IMR-90 (cell line): ENCODE data around the gene NWD2. TPM values are rescaled to one million over a fixed set of nuclear protein-coding genes. Genes with fewer than 3 reads are reported as not detected.

Source experiments
- ATAC-seq: fragments of 200-7000 bp; cut with Tn5 transposase; 2 replicates; pipeline ENCODE4 v1.9.1; 2020; ENCODE audit warnings: low read depth, mild to moderate bottlenecking, moderate library complexity
- BruUV-seq: library from RNA; stranded (reverse); fragments of 400-500 nt; replicated peaks from 2 replicates; lab custom pipeline; 2021; lab: Mats Ljungman, UMichigan
- CTCF ChIA-PET: fragments of 300-600 bp; formaldehyde crosslinking; extraction: SDS; loops from one replicate; lab custom pipeline; 2021; ENCODE audit warnings: antibody characterized with exemption; lab: Yijun Ruan, JAX
- POLR2A ChIA-PET: fragments of 300-600 bp; sonication (Branson Sonifier 250); formaldehyde crosslinking; loops from one replicate; lab custom pipeline; 2022; ENCODE audit warnings: antibody characterized with exemption; ENCODE audit not compliant: unreplicated experiment; lab: Charles Lee
- DNase-seq: peaks from one replicate; pipeline ENCODE4 v3.0.0; 2013
- H2AFZ ChIP-seq: replicated peaks from 2 replicates; pipeline ENCODE3; 2013; ENCODE audit warnings: low read length, mild to moderate bottlenecking; ENCODE audit not compliant: poor library complexity
- H2AK5ac ChIP-seq: 2 replicates; pipeline ENCODE4 v1.6.1; 2013; ENCODE audit warnings: low read depth, low read length, inconsistent platforms
- H2AK9ac ChIP-seq: replicated peaks from 2 replicates; pipeline ENCODE3; 2013; ENCODE audit warnings: mild to moderate bottlenecking, low read depth, low read length, moderate library complexity; ENCODE audit not compliant: poor library complexity
- H2BK120ac ChIP-seq: 2 replicates; pipeline ENCODE4 v1.6.1; 2013; ENCODE audit warnings: low read depth, low read length, inconsistent platforms
- H2BK15ac ChIP-seq: 3 replicates; pipeline ENCODE4 v1.6.1; 2013; ENCODE audit warnings: low read depth, low read length, inconsistent platforms
- H2BK20ac ChIP-seq: 2 replicates; pipeline ENCODE4 v1.6.1; 2013; ENCODE audit warnings: low read depth, mild to moderate bottlenecking, inconsistent platforms, low read length, moderate library complexity
- H2BK5ac ChIP-seq: 2 replicates; pipeline ENCODE4 v1.6.1; 2013; ENCODE audit warnings: mild to moderate bottlenecking, low read depth, low read length, inconsistent platforms; ENCODE audit not compliant: poor library complexity, severe bottlenecking
- H3K14ac ChIP-seq: replicated peaks from 2 replicates; pipeline ENCODE4 v1.6.1; 2013; ENCODE audit warnings: low read depth, low read length, inconsistent platforms
- H3K18ac ChIP-seq: 2 replicates; pipeline ENCODE4 v1.6.1; 2013; ENCODE audit warnings: low read depth, low read length, control low read depth
- H3K23ac ChIP-seq: 2 replicates; pipeline ENCODE4 v1.6.1; 2013; ENCODE audit warnings: low read depth, low read length, inconsistent platforms
- H3K27ac ChIP-seq: 2 replicates; pipeline ENCODE4 v1.5.1; 2013; ENCODE audit warnings: mild to moderate bottlenecking, control low read depth, low read length; ENCODE audit not compliant: insufficient read depth
- H3K27me3 ChIP-seq: 2 replicates; pipeline ENCODE4 v1.6.1; 2013; ENCODE audit warnings: low read length; ENCODE audit not compliant: control insufficient read depth, insufficient read depth
- H3K36me3 ChIP-seq: 2 replicates; pipeline ENCODE4 v1.6.1; 2013; ENCODE audit warnings: low read length, mixed read lengths; ENCODE audit not compliant: control insufficient read depth, insufficient read depth
- H3K4ac ChIP-seq: 2 replicates; pipeline ENCODE4 v1.6.1; 2013; ENCODE audit warnings: low read depth, low read length, inconsistent platforms
- H3K4me1 ChIP-seq: 2 replicates; pipeline ENCODE4 v1.6.1; 2013; ENCODE audit warnings: low read length, mixed read lengths; ENCODE audit not compliant: control insufficient read depth, insufficient read depth
- H3K4me2 ChIP-seq: 2 replicates; pipeline ENCODE4 v1.6.1; 2013; ENCODE audit warnings: low read depth, mild to moderate bottlenecking, control low read depth, low read length, moderate library complexity
- H3K4me3 ChIP-seq: 2 replicates; pipeline ENCODE4 v1.5.1; 2013; ENCODE audit warnings: low read depth, mild to moderate bottlenecking, control low read depth, low read length, moderate library complexity; ENCODE audit not compliant: insufficient read depth
- H3K56ac ChIP-seq: 2 replicates; pipeline ENCODE4 v1.6.1; 2013; ENCODE audit warnings: low read length, inconsistent platforms; ENCODE audit not compliant: insufficient read depth; ENCODE audit errors: extremely low read depth
- H3K79me1 ChIP-seq, 2 experiments: 2 replicates each; pipeline ENCODE4 v1.6.1; 2013; ENCODE audit warnings: low read length in 2 of 2, inconsistent platforms in 1 of 2, low read depth in 1 of 2
- H3K9ac ChIP-seq: 2 replicates; pipeline ENCODE4 v1.6.1; 2013; ENCODE audit warnings: low read depth, low read length, control low read depth
- H3K9me1 ChIP-seq: 2 replicates; pipeline ENCODE4 v1.6.1; 2013; ENCODE audit warnings: low read length, inconsistent platforms; ENCODE audit not compliant: insufficient read depth
- H3K9me3 ChIP-seq: 2 replicates; pipeline ENCODE4 v1.6.1; 2013; ENCODE audit warnings: low read length; ENCODE audit not compliant: control insufficient read depth, insufficient read depth
- H4K20me1 ChIP-seq: 2 replicates; pipeline ENCODE4 v1.6.1; 2013; ENCODE audit warnings: low read length, inconsistent platforms; ENCODE audit not compliant: insufficient read depth
- H4K5ac ChIP-seq: 2 replicates; pipeline ENCODE4 v1.6.1; 2013; ENCODE audit warnings: mild to moderate bottlenecking, low read depth, low read length, control low read depth
- H4K8ac ChIP-seq, 2 experiments: 2 replicates each; pipeline ENCODE4 v1.6.1; 2013; ENCODE audit warnings: low read depth in 2 of 2, low read length in 2 of 2, control low read depth in 1 of 2, inconsistent platforms in 1 of 2
- H4K91ac ChIP-seq: 2 replicates; pipeline ENCODE4 v1.6.1; 2013; ENCODE audit warnings: low read depth, low read length, inconsistent platforms; ENCODE audit not compliant: insufficient read depth
- CTCF ChIP-seq: conservative IDR thresholded peaks from 2 replicates; pipeline ENCODE4 v1.5.1; 2012; ENCODE audit warnings: mild to moderate bottlenecking, low read depth, low read length, improper control_type of control experiment
- USF2 ChIP-seq: fragments of 150-350 bp; IDR thresholded peaks from 2 replicates; pipeline ENCODE4 v1.6.1; 2017; ENCODE audit warnings: mild to moderate bottlenecking, antibody characterized with exemption, low read length, low read depth
- WGBS, 2 experiments: methylation state at CpG; one replicate each; pipeline versions ENCODE4 v1.1.5 to v1.1.7; 2013; ENCODE audit warnings: missing lambda C conversion rate in 2 of 2; ENCODE audit not compliant: insufficient read length in 1 of 2; ENCODE audit errors: extremely low coverage in 2 of 2; 5-methylcytosine and 5-hydroxymethylcytosine counted together
- dilution Hi-C: fragments of 300-500 bp; cut with HindIII; formaldehyde crosslinking; loops from one replicate; pipeline ENCODE4 v1.14.3; 2018; ENCODE audit warnings: low sequenced_read_pairs; ENCODE audit not compliant: unreplicated experiment
- in situ Hi-C: fragments of 300-500 bp; cut with MboI; formaldehyde crosslinking; loops from 3 replicates; pipeline ENCODE4 v1.14.3; 2019; ENCODE audit warnings: low sequenced_read_pairs, inconsistent platforms, mixed read lengths
- intact Hi-C: fragments of 100-400 bp; cut with micrococcal nuclease; formaldehyde crosslinking; loops from 2 replicates; pipeline ENCODE4 v1.10.0; 2022
- polyA plus RNA-seq, 3 experiments: library from polyadenylated mRNA; depleted of rRNA; stranded (reverse); fragments of >200 nt; gene quantifications; 2 replicates each; pipeline ENCODE4 v1.2.3, GENCODE V29; 2012; ENCODE audit warnings: low replicate concordance in 1 of 3
- total RNA-seq: library from RNA; depleted of rRNA; stranded (reverse); fragments of >200 nt; gene quantifications from 2 replicates; pipeline ENCODE4 v1.2.3, GENCODE V29; 2012

The NWD2 gene
- total and polyA plus RNA-seq, 2 of the 4 experiments (the other 2 are of a cell fraction), result not detected

- Histone ChIP-seq H3K9me1 (no peaks in the 10 kb centered on the region), H2BK120ac (no peak overlapping the region), H4K8ac (no peak overlapping the region), H4K5ac (no peak overlapping the region), H3K4me3 (no peak overlapping the region), H3K9me3 (no peaks in the 10 kb centered on the region), H2BK5ac (no peak overlapping the region), H3K56ac (no peak overlapping the region), H2AFZ (no peak overlapping the region), H4K91ac (no peak overlapping the region), H3K4ac (no peak overlapping the region), H2AK5ac (no peak overlapping the region), H3K23ac (no peak overlapping the region), H3K27ac (no peak overlapping the region), H2BK15ac (no peak overlapping the region), H4K20me1 (no peaks in the 10 kb centered on the region), H3K36me3 (no peaks in the 10 kb centered on the region), H3K18ac (no peak overlapping the region), H2AK9ac (no peak overlapping the region), H3K4me1 (no peaks in the 10 kb centered on the region), H3K79me1 (no peaks in the 10 kb centered on the region), H3K27me3 (peaks cover 21% of the 10 kb centered on the region), H3K14ac (no peak overlapping the region), H2BK20ac (no peak overlapping the region), H3K4me2 (no peak overlapping the region), H3K9ac (no peak overlapping the region)
- DNase-seq (no peak), ATAC-seq (no peak)
- dilution Hi-C loops (no loop called here), in situ Hi-C loops (loop anchor here (10.0 kb wide), 1 partner anchor 113 kb away; no protein-coding TSS in a partner anchor), intact Hi-C loops (loop anchor here (5.0 to 10.0 kb wide), 2 partner anchors 341 to 583 kb away; no protein-coding TSS in a partner anchor)
- no peak for TF ChIP-seq CTCF
- no peak for TF ChIP-seq USF2
- ChIA-PET POLR2A (no interaction called here), CTCF (no interaction called here)
- BruUV-seq, result no TSS peak
- WGBS, 2 experiments, result no CpG with 5 or more reads among the region's 2 CpGs
Observed at GRCh38 chr4:37451656-37452055, 207.1 kb downstream of the NWD2 start.
